ENCODE results near the gene SCAPER. TPM values are rescaled to one million over a fixed set of nuclear protein-coding genes. Genes with fewer than 3 reads are reported as not detected.

The SCAPER gene
- total and polyA plus RNA-seq, 2 donors (not counting 1 experiment from before 2014, with no cell fraction given): 8.3 to 61.6 TPM

DNA sequence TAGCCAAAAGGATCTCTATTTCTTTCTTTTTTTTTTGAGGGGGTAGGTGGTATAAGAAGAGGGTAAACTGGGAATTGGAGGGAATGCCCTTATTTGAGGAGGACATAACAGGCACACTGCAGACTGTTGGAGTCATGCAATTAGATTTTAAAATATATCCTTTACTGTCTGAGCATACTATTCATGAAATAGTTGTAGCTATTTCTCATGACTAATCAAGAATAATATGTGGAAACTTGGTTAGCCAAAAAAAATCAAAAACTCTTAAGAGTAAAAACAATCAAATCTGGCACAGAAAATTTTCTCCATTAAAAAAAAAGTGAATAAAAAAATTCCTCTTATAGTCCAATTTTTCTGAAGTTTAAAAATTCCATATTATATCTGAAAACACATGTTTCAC, 174.9 kb downstream of the SCAPER start:
- no peak overlapping the region for H3K4me3 Mint-ChIP-seq
- no peak overlapping the region for H3K4me2 ChIP-seq (replicated peaks; ENCODE audit: low read depth, low read length, poor library complexity, severe bottlenecking)
- H3K4me1 ChIP-seq (ENCODE audit: control insufficient read depth in 2 of 2, insufficient read depth in 2 of 2, low read length in 2 of 2): peaks cover 2 to 6% of the 10 kb centered on the region in 2 donors
- H3K27me3 Mint-ChIP-seq: no peaks in the 10 kb centered on the region
- H4K20me1 ChIP-seq (ENCODE audit: control insufficient read depth, insufficient read depth, low read length, poor library complexity, severe bottlenecking): no peaks in the 10 kb centered on the region
- H3K4me3 ChIP-seq (ENCODE audit: control extremely low read depth in 1 of 5, extremely low read depth in 1 of 5, insufficient read depth in 1 of 5, low read depth in 2 of 5, low read length in 4 of 5): no peak overlapping the region
- ChIA-PET CTCF (no interaction called here), POLR2A (no interaction called here)
- H3K4me1 Mint-ChIP-seq: peaks cover 12% of the 10 kb centered on the region
- peaks cover 0 to 17% of the 10 kb centered on the region in 2 experiments for H3K36me3 ChIP-seq (replicated peaks in 1 of 2; ENCODE audit: control extremely low read depth in 1 of 2, control insufficient read depth in 1 of 2, extremely low read depth in 1 of 2, insufficient read depth in 2 of 2, low read length in 1 of 2)
- H3K9me3 Mint-ChIP-seq (ENCODE audit: insufficient read depth): peaks cover 2% of the 10 kb centered on the region
- no peaks in the 10 kb centered on the region for H3K27me3 ChIP-seq (replicated peaks in 1 of 4; ENCODE audit: control extremely low read depth in 1 of 4, control insufficient read depth in 3 of 4, insufficient read depth in 4 of 4, low read length in 3 of 4)
- no peak overlapping the region for H2AFZ ChIP-seq (ENCODE audit: insufficient read depth, low read depth, low read length, poor library complexity, severe bottlenecking)
- no peak for DNase-seq
- no peak overlapping the region for H3K27ac ChIP-seq (ENCODE audit: low read length in 2 of 2)
- intact Hi-C loops (cut with micrococcal nuclease): no loop called here
- TF ChIP-seq CTCF (IDR thresholded peaks at IDR 0.05) (no peak), EZH2 (IDR thresholded peaks at IDR 0.05; ENCODE audit: borderline replicate concordance, insufficient read depth, low read depth, low read length, poor library complexity, severe bottlenecking) (no peak)
- no peak for ATAC-seq (ENCODE audit: low read depth)
- H3K9me3 ChIP-seq (ENCODE audit: control extremely low read depth in 1 of 3, control insufficient read depth in 2 of 3, insufficient read depth in 1 of 3, low read length in 2 of 3): no peaks in the 10 kb centered on the region
- H3K79me2 ChIP-seq (ENCODE audit: control insufficient read depth, insufficient read depth, low read length): no peaks in the 10 kb centered on the region
- no peak overlapping the region for H3K27ac Mint-ChIP-seq
- H3K9ac ChIP-seq (ENCODE audit: low read length): no peak overlapping the region

DNA sequence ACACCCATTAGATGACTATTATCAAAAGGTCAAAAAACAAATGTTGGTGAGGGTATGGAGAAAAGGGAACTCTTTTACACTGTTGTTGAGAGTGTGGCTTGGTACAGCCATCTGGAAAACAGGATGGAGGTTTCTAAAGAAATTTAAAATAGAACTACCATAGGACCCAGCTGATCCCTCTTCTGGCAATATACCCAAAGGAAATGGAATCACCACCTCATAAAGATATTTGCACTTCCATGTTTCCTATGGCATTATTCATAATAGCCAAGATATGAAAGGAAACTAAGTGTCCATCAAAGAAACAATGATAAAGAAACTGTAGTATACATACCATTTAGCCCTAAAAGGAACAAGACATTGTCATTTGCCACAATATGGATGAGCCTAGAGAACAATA, 186.3 kb downstream of the SCAPER start:
- no peak overlapping the region for H2AFZ ChIP-seq (ENCODE audit: insufficient read depth, low read depth, low read length, poor library complexity, severe bottlenecking)
- Mint-ChIP-seq H3K4me3 (no peak overlapping the region), H3K27ac (no peak overlapping the region), H3K9me3 (ENCODE audit: insufficient read depth) (peaks cover 9% of the 10 kb centered on the region), H3K27me3 (no peaks in the 10 kb centered on the region), H3K4me1 (no peaks in the 10 kb centered on the region)
- POLR2A ChIA-PET: no interaction called here
- H3K27me3 ChIP-seq (replicated peaks in 1 of 4; ENCODE audit: control extremely low read depth in 1 of 4, control insufficient read depth in 3 of 4, insufficient read depth in 4 of 4, low read length in 3 of 4): no peaks in the 10 kb centered on the region
- no peak for DNase-seq
- CTCF ChIA-PET: no interaction called here
- no peak overlapping the region for H3K4me2 ChIP-seq (replicated peaks; ENCODE audit: low read depth, low read length, poor library complexity, severe bottlenecking)
- H3K36me3 ChIP-seq (replicated peaks in 1 of 2; ENCODE audit: control extremely low read depth in 1 of 2, control insufficient read depth in 1 of 2, extremely low read depth in 1 of 2, insufficient read depth in 2 of 2, low read length in 1 of 2): peaks cover 0 to 2% of the 10 kb centered on the region in 2 experiments
- H3K4me3 ChIP-seq (ENCODE audit: control extremely low read depth in 1 of 5, extremely low read depth in 1 of 5, insufficient read depth in 1 of 5, low read depth in 2 of 5, low read length in 4 of 5): no peak overlapping the region
- no peak for ATAC-seq (ENCODE audit: low read depth)
- no peak for TF ChIP-seq CTCF (IDR thresholded peaks at IDR 0.05)
- TF ChIP-seq EZH2 (IDR thresholded peaks at IDR 0.05; ENCODE audit: borderline replicate concordance, insufficient read depth, low read depth, low read length, poor library complexity, severe bottlenecking): no peak
- no peak overlapping the region for H3K27ac ChIP-seq (ENCODE audit: low read length in 2 of 2)
- intact Hi-C loops (cut with micrococcal nuclease): no loop called here
- no peaks in the 10 kb centered on the region for H3K79me2 ChIP-seq (ENCODE audit: control insufficient read depth, insufficient read depth, low read length)
- H3K9me3 ChIP-seq (ENCODE audit: control extremely low read depth in 1 of 3, control insufficient read depth in 2 of 3, insufficient read depth in 1 of 3, low read length in 2 of 3): peaks cover 0 to 11% (median 2%) of the 10 kb centered on the region in 3 donors
- H3K9ac ChIP-seq (ENCODE audit: low read length): no peak overlapping the region
- H4K20me1 ChIP-seq (ENCODE audit: control insufficient read depth, insufficient read depth, low read length, poor library complexity, severe bottlenecking): no peaks in the 10 kb centered on the region
- no peaks in the 10 kb centered on the region for H3K4me1 ChIP-seq (ENCODE audit: control insufficient read depth in 2 of 2, insufficient read depth in 2 of 2, low read length in 2 of 2)
